GM18951 (cell line): ENCODE measurements around the gene MYLK4.

Experiments
- POLR2A ChIP-seq: IDR thresholded peaks from 4 replicates; pipeline ENCODE4 v1.6.1; 2011; ENCODE audit warnings: mild to moderate bottlenecking; ENCODE audit not compliant: insufficient read length, insufficient read depth; ENCODE audit errors: extremely low read depth
- in situ Hi-C: fragments of 300-500 bp; cut with MboI; formaldehyde crosslinking; loops from one replicate; pipeline ENCODE4 v1.12.0; 2022; ENCODE audit warnings: low sequenced_read_pairs, mixed read lengths, inconsistent platforms; ENCODE audit not compliant: unreplicated experiment

Gene MYLK4

DNA sequence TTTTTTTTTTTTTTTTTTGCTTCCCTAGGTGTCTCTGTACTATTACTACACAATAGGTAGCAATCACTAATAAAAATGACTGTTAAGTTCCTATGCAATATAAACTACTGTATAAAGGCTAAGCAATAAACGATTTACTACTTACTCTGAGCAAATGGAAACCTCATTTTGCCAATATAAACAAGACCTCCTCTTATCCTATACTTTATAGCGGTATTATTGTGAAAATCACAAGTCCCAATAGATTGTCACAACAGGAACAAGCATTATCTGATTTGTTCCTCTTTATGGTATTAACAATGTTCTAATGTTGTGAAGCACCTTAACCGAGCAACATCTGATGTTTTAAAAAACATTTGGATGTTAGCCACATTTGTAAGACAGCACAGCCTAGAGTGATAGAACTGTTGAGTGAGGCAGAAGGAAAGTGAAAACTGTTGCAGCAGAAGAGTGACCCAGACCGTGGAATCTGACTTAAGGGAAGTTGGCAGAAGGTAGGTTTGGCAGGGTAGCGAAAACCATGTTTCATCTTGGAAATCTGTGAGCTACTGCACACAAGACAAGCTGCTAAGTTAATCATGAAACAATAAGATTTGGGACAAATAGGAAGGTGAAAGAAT, 94.2 kb downstream of the MYLK4 start:
- no peak for TF ChIP-seq POLR2A

DNA sequence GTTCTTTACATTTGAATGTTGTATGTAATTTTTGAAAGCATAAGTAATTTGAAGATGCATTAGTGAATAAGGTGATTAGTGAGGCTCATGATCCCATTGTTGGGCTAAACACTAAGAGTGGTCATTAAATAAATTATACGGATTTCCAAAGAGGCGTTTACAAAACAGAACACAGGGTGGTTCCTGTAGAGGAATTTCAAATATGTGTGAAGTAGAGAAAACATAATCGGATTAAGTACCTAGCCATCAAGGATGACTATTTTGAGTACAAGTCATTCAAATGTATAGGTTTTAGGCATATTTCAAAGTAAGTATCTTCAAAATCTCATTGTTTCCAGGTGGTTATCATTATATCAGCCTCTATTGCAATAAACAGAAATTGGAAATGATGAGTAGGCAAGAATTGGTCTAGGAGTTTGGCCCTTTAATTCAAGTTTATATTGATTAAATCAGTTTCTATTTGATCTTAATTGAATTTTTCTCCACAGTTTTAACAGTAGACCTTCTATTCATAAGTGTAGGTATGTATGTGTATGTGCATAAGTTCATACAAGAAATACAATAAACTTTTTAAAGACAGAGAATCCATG, 94.8 kb downstream of the MYLK4 start:
- no peak for TF ChIP-seq POLR2A
- in situ Hi-C loops = no loop called here

More for the DNA sequence above, 94.2 kb downstream of the MYLK4 start:
- in situ Hi-C loops = no loop called here

DNA sequence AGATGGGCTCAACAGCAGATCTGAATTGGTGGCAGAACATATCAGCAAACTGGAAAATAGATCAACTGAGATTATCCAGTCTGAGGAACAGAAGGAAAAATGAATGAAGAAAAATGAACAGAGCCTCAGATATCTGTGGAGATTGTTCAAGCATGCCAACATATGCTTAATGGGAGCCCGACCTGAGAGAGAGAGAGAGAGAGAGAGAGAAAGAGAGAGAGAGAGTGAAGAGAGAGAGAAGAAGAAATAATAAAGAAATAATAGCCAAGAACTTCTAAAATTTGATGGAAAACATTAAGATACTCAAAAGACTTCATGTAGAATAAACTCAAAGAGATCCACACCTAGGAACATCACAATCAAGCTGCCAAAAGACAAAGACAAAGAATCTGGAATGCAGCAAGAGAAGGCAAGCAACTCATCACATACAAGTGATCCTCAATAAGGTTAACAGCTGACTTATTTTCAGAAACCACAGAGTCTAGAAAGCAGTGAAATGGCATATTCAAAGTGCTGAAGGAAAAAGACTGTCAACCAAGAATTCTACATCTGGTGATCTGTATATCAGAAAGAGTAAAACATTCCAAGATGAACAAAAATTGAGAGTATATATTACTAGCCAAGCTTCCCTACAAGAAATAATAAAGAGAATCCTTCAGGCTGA, 97.2 kb downstream of the MYLK4 start:
- TF ChIP-seq POLR2A = no peak

DNA sequence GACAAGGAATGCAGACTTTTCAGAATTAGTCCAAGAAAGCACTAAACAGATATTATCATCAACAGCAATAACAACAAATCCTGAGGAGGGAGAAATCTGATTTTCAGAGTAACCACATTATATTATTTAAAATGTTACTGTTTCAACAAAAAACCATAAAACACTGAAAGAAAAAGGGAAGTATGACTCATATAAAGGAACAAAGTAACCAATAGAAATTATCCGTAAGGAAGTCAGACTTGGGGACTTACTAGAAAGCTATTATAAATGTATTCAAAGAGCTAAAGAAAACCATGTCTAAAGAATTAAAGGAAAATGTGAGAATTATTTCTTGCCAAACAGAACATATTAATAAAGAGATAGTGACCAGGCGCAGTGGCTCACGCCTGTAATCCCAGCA, 98.1 kb downstream of the MYLK4 start:
- in situ Hi-C loops = no loop called here
- no peak for TF ChIP-seq POLR2A

More for the DNA sequence above, 97.2 kb downstream of the MYLK4 start:
- in situ Hi-C loops = no loop called here

DNA sequence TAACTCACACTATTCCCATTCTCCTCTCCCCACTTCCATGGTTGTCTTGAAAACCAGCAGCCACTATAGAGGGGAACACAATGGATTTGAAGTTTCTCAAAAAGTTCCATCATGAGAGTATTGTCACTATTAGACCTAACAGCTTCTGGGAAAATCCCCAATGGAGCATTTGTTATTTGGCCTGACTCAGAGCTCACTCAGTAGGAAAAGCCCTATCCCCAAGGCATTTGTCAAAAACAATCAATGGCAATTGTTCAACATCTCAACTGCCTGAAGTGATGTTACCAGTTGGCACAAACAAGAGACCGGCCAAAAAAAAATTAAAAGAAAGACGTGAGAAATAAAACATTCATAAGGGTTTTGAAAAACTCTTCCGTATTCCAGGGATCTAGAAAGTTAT, 98.8 kb downstream of the MYLK4 start:
- no peak for TF ChIP-seq POLR2A
- in situ Hi-C loops = no loop called here

DNA sequence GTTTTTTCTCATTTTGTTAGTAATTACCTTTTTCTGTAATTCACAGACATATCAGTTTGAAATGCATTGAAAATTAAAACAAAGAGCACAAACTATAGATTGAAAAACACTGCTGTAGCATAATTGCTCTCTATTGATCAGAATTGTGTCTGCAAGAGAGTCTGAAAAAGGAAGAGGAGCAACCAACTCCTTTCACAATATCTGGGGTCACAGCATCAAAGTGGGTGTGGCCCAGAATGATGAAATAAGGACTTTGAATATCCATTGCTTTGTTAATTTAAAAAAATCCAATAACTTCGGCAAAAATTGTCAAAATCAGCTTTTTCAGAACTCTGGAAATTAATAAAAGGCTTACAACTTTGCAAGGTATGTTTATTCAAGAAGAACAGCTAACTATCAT, 99.2 kb downstream of the MYLK4 start:
- no peak for TF ChIP-seq POLR2A

DNA sequence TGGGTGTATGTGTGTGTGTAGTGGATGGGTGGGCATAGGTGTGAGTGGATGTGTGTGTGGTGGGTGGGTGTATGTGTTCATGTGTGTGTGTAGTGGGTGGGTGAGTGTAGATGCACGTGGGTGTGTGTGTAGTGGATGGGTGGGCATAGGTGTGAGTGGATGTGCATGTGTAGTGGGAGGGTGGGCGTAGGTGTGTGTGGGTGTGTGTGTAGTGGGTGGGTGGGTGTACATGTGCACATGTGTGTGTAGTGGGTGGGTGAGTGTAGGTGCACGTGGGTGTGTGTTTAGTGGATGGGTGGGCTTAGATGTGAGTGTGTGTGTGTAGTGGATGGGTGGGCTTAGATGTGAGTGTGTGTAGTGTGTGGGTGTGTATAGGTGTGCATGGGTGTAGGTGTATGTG, 104.4 kb downstream of the MYLK4 start:
- no peak for TF ChIP-seq POLR2A
- in situ Hi-C loops = loop anchor here (25.0 kb wide), 1 partner anchor 1059 kb away; no protein-coding TSS in a partner anchor

More for the DNA sequence above, 99.2 kb downstream of the MYLK4 start:
- in situ Hi-C loops = no loop called here

DNA sequence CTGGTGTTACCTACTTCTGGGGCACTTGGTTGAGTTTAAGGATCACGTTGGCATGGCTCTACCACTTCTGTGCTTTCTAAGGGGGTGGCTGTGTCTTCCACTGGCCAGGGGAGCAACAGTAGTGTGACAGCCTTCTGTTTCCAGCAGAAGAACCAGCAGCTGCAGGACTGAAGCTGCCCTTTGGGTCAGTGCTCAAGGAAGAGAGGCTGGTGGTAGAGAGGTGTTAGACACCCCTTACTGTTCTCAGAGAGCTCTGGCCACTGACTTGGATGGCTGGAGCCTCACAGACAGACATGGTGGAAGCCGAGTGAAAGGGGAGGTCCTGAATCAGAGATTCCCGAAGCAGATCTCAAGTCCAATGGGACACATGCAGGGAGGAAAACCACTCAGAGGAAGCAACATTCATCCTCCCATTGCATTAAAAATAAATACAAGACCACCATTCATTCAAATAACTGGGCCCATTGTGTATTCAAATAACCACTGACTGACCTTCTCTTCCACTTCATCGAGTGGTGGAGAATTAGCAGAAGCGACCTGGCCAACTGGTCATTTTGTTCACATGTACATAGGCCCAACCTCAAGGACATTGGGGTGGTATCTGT, 106.7 kb downstream of the MYLK4 start:
- TF ChIP-seq POLR2A = no peak
- in situ Hi-C loops = loop anchor here (25.0 kb wide), 1 partner anchor 1057 kb away; no protein-coding TSS in a partner anchor

DNA sequence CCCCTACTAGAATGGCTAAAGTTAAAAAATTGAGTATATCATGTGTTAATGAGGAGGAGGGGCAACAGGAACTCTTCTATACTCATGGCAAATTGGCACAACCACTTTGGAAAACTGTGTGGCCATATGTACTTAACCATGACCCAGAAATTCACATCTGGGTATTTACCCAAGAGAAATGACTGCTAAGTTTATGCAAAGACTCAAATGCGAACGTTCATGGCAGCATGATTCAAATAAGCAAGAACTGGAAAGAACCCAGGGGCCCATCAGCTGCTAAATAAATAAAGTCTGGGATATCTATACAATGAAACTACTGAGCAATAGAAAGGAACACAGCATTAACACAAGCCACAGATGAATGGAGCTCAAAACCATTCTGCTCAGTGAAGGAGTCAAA, 107.6 kb downstream of the MYLK4 start:
- in situ Hi-C loops = loop anchor here (25.0 kb wide), 1 partner anchor 1056 kb away; no protein-coding TSS in a partner anchor
- TF ChIP-seq POLR2A = no peak

DNA sequence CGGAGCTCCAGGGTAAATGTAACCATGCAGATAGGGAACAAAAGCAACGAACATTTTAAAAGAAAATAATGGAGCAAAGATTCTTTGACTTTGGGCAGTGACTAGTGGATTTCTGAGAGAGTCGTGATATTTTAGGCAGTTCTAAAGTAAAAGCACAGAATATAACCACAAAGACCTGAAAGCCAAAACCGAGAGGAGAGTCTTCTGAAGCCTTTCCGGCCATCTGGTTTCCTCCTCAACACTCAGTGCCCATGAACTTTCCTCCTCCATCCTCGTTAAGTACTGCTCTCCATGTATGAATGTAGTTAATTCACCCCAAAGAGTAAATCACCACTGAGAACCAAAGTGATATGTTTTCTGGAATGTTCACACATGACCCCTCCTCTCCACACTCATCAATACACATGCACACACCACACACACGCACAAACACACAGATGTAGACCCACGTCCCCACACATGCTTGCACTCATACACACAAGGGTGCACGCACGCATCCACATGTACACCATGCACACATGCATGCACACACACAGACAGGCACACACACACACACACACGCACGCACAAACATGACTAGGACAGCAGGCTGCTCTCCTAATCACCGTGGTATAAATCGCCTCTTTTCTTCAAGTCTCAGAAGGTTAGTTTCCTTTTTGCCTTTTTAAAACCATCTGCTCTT, 109.5 kb downstream of the MYLK4 start:
- no peak for TF ChIP-seq POLR2A
- in situ Hi-C loops = loop anchor here (25.0 kb wide), 1 partner anchor 1054 kb away; no protein-coding TSS in a partner anchor

DNA sequence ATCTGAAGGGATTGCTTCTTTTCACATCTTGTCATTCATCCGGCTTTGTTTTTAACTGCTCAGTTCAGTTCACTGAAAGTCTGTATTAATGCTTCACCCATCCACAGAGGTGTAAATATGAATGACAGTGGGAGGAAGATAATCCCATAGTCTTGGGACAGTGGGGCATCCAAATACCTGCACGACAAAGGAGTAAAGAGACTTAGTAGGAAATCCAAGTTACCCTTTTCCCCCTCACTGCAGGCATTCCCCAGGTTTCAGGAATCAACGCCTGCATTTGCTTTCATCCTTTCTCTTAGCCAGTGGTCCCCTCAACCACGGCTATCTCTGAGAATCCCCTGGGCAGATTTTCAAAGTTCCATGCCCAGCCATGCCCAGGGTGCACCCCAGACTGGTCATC, 110.2 kb downstream of the MYLK4 start:
- in situ Hi-C loops = loop anchor here (25.0 kb wide), 1 partner anchor 1053 kb away; no protein-coding TSS in a partner anchor
- no peak for TF ChIP-seq POLR2A

DNA sequence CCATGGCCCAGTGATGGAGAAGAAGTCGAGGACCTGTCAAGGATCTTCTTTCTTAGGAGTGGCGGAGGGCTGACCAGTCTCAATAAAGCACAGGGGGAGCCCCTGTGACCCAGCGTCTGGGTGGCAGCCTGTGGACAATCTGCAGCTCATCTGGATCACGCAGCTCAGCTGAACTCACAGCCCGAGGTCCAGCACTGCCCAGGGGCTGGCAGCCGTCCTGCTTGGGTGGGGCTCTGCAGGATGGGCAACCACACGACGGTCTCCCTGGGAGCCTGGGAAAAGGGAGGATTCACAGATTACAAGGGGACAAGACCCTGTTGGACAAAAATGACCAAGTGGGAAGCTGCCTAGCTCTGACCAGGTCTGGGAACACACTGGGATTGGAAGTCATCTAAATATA, 110.8 kb downstream of the MYLK4 start:
- TF ChIP-seq POLR2A = no peak
- in situ Hi-C loops = loop anchor here (25.0 kb wide), 1 partner anchor 1053 kb away; no protein-coding TSS in a partner anchor

DNA sequence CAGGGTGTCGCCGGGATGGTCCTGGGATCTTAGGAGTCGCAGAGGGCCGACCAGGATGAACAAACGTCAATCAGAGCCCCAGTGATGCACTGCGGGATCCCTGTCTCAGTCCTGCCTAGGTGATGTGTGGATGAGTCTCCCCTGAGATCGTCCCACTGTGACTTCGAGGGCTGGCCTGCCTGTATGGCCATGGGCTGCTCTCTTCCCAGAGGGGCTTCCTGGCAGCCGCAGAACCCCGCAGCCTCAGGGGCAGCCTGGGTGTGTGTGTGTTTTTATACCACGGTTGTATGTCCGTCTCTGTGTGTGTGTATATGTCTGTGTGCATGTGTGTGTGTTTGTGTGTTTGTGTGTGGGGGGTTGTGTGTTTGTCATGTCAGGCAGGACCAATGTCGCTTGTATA, 111.6 kb downstream of the MYLK4 start:
- TF ChIP-seq POLR2A = no peak
- in situ Hi-C loops = loop anchor here (25.0 kb wide), 1 partner anchor 1052 kb away; no protein-coding TSS in a partner anchor

DNA sequence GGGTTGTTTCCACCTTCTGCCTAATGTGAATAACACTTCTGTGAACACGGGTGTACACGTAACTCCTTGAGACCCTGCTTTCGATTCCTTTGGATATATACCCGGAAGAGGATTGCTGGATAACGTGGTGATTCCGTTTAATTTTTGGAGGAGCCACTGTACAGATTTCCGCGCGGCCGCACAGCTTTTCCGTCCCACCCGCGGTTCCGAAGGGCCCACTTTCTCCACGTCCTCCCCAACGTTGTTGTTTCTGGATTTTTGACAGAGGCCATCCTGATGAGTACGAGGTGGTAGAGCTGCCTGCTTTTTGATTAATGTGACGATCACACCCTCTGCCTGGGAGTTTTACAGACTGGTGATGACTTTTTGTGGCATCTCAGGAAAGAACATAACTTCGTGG, 114.0 kb downstream of the MYLK4 start:
- TF ChIP-seq POLR2A = no peak
- in situ Hi-C loops = loop anchor here (25.0 kb wide), 1 partner anchor 1049 kb away; no protein-coding TSS in a partner anchor
